Activated CD4-positive, alpha-beta T cell treated with anti-CD3 and anti-CD28 coated beads, Interleukin-2, Interleukin-6, amounts not matched to agents 100 ng/mL and 50 ng/mL, durations not matched to agents 16 hours and 8 hours (primary cell): ENCODE results near the gene FHAD1.
A peak's percentile ranks its signal among the peaks of the same experiment; 100 is the strongest.

Experiments used
- DNase-seq: peaks from one replicate; pipeline ENCODE4 v3.0.0-alpha.2; 2020

The FHAD1 gene

DNA sequence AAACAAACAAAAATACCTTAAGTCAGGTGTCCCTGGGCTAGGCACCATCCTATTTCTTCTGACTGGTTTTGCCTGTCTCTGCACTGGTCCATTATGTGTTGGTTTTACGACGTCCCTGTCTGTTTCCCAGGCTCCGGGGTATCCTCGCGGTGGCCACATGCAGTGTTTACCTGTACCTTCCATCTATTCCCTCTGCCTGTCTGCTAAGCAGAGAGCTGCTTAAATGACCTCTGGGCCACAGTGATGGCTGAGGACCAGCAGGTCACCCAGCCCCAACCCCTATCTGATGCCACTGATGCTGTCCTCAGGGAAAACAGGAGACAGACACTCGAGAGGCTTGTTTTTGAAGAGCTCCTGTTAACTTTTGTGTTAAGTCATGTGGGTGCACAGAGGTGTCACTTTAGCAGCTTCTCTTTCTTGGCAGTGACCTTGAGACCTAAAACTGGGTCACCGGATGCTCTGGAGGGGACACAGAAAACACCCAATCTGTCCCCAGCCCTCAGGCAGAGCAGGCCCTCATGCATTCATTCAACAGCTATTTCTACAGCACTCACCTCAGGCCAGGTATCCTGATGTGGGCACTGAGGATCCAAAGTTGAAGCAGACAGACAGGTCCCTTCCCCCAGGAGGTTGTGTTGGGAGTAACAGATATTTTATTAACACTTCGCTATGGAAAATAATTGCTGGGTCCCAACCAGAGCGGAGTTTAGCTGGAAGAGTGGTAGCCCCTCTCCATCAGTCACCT is 158.3 kb downstream of the FHAD1 start:
- DNase-seq = no peak

DNA sequence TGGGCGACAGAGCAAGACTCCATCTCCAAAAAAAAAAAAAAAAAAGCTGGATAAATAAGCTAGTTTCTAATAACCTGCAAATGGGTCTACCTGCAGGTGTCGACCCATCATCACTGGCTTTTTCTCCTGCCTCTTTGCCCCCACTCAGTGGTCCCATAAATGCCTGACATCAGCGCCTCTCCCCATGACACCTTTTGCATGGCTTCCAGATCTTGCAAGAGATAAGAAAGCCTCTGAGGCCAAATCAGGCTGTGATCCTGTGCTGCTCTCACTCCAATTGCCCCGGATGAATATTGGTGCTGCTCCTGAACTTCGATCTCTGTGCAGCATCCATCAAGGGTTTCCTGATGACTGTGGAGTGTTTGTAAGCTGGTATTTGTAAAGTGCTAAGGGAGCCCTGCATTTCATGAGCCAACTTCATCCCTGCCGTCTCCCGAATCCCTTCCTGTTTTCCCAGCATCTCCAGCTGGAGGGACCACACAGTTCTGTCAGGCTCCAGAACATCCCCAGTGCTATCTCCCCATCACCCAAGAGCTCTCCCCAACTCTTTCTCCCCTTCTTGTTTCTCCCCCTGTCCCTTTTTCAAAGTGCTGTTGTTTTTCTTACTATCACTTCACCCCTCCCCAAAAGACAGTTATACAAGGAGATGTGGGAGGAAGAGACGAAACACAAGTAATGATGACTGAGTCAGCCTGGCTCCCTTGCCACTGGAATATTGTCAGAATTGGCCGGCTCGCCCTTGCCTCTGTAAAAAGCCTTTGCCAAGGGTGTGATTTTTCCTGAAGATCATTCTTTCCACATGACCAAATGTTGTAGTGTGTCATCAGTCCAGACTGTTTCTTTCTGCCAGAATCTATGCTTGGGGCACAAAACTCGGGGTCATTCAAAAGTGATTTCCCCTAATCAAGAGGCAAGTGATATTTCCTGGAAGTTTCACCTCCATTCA is 159.9 kb downstream of the FHAD1 start:
- no peak for DNase-seq

DNA sequence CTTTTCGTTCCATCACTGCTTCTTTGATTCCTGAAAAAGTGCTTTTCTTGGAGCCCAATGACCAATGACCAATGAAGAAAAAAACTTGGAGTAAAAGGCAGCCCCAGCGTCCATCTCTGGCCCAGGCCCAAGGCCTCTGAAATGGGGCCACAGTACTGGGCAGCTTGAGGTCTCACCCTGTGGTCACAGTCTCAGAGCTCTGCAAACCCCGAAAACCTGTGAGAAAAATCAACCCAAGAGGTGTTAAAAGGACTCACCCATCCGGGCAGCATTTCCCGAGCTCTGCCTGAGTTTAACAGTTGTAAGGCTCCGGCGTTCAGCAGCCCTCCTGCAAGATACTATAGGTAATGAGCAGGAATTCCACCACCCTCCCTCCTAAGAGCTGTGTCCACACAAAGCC is 160.6 kb downstream of the FHAD1 start:
- DNase-seq = no peak

DNA sequence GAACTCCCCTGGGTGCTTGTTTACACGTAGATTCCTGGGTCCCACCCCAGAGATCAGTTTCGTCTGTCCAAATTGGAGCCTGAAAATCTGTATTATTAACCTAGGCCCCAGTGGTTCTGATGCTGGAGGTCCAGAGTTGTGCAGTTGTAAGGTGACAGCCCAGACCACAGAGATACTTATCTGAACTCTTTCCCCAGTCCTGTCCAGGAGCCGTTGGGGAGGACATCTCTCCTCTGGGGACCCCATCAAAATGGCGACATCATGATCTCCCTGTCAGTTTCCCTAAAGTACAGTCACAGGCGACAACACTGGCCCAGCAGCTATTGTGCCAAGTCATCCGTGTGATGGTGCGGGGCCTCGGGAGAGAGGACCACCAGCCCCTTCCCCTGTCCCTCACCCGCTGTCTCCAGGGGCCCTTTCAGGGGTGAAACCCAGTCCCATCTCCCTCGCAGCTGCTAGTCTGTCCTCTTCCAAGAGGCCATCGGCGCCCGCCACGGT is 161.9 kb downstream of the FHAD1 start:
- DNase-seq = no peak

DNA sequence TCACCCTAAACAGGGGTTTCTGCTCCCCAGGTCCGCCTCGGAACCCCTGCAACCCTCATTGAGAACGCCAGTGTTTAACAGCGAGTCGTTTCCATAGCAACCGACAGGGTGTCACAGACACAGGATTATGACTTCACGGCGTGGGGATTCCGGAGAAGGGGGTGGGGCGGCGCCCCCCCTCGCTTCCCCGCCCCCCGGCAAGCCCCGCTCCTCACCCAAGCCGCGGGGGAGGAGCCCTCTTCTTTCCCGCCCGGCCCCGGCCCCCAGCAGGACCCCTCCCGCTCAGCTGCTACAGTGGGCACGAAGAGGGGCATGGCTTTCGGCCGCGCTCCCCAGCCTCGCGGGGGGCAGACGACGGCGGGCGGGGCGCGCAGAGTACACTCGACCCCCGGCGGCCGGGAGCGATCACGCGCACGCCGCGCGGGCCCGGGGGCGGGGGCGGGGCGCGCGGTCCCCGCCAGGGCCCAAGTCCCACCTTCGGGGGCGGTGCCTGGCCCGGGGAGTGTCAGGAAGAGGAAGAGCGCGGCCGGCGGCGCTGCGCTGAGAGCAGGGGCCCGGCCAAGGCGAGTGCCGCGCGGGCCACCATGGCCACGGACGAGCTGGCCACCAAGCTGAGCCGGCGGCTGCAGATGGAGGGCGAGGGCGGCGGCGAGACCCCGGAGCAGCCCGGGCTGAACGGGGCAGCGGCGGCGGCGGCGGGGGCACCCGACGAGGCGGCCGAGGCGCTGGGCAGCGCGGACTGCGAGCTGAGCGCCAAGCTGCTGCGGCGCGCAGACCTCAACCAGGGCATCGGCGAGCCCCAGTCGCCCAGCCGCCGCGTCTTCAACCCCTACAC is 162.6 kb downstream of the FHAD1 start, which contains the start of gene EFHD2:
TSS of gene EFHD2 (plus strand) at position 501 of the 835 bp plus-strand sequence. CDS start at position 585, 84 bp downstream.
- peak; percentile 90 for DNase-seq

DNA sequence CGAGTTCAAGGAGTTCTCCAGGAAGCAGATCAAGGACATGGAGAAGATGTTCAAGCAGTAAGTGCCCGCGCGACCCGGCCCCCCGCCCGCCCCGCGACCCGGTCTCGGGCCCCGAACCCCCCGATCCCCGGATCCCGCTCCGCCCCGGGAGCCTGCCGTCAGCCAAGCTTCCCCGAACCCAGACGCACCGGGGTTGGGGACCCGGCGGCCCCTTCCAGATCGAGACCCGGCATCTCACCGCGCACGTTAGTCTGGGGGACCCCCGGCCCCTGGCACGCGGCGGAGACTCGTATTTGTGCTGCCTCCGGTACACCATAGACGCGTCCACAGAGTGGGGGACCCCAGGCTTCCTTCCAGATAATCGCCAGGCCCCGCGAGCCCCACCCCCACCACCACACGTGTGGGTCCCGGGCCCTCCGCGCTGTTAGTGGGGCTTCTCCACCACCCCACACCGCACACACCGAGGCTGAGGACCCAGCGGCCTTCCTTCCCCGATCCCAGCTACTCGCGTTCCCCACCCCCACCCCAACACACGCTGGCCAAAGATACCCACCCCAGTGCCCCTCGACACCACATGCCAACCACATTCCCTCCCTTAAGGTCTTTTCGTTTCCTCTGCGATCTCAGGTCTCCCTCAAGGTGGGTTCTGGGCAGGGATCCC is 163.3 kb downstream of the FHAD1 start:
- peak; percentile 18 for DNase-seq

DNA sequence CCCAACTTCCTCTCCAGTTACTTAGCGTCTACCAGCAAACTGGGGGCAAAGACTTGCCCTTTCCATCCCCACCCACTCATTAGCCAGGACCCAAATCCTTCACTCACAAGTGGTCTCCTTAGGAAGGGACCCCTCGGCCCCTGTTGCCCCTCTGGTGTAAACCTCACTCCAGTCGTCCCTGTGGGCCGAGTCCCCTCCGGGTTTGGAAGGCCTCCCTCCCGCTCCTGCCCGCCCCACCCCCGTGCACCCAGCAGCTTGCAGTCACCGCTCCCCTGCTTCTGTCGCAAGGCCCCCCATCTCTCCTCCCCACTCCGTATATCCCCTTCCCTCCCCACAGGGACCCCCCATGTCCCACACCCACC is 163.8 kb downstream of the FHAD1 start:
- DNase-seq = no peak

DNA sequence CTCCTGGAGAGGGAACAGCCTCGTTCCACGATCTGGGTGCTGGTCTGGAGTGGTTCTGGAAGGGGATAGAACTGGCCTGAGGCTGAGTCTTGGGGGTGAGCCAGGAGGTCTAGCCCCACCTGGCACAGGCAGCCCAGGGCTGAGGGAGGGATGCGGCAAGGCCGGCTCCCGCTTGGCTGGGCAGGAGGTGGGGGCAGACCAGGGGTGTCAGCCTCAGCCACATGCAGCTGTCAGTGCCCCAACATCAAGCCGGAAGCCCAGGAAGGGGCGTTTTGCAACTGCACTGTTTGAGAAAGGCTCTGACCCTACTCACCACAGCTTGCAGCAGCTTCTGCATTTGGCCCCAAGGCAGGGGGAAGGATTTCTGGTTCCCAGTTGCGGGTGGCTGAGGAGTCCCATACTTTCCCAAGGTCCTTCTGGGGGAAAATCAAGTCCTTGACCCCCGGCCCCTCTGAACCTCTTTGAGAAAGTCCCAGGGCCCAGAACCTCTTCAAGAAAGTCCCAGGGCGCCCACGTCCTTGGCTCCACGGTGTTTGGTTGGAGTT is 164.6 kb downstream of the FHAD1 start:
- peak; percentile 77 for DNase-seq

DNA sequence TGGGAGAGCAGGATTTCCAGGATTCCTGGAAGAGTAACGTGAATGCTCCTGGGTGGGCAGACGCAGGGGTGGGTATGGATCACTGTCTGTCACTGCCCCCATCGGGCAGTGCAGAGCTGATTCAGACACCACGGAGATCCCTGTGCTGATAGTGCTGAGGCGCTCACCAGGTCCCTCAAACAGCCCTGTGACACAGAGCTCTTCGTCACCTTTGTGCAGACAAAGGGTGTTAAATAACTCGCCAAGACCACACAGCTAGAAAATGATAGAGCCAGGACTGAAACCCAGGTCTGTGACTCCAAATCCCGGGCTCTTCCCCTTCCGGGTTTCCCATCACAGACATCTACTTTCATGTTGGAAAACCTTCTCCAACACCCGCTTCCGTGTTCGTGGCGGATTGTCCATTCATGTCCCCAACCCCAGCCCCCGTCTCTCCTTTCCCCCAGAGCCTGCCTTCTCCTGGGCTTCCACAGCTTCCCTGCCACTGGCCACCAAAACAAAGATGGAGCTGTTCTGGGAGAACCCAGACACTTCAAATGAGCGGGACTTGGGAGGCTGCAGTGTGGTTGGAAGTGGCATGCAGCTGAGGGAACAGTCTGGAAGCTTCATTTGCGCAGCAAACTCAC is 165.3 kb downstream of the FHAD1 start:
- DNase-seq = peak; percentile 68

DNA sequence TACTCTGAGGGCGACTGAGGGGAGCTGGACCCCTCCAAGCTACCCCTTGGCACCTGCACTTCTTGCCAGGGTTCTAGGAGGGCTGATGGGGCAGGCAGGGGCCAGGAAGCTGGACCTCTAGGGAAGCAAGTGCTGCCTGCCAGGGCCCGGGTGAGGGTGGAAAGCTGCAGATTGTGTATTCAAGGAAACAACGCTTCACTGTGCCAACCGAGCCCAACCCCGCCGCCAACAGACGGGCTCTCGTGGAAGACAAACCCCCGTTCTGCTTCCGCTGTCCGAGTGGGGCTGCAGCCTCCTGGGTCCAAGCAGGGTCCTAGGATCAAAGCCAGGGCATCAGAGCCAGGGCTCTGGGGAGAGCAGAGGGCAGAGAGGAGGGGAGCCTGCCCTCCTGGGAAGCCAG is 165.8 kb downstream of the FHAD1 start:
- no peak for DNase-seq

DNA sequence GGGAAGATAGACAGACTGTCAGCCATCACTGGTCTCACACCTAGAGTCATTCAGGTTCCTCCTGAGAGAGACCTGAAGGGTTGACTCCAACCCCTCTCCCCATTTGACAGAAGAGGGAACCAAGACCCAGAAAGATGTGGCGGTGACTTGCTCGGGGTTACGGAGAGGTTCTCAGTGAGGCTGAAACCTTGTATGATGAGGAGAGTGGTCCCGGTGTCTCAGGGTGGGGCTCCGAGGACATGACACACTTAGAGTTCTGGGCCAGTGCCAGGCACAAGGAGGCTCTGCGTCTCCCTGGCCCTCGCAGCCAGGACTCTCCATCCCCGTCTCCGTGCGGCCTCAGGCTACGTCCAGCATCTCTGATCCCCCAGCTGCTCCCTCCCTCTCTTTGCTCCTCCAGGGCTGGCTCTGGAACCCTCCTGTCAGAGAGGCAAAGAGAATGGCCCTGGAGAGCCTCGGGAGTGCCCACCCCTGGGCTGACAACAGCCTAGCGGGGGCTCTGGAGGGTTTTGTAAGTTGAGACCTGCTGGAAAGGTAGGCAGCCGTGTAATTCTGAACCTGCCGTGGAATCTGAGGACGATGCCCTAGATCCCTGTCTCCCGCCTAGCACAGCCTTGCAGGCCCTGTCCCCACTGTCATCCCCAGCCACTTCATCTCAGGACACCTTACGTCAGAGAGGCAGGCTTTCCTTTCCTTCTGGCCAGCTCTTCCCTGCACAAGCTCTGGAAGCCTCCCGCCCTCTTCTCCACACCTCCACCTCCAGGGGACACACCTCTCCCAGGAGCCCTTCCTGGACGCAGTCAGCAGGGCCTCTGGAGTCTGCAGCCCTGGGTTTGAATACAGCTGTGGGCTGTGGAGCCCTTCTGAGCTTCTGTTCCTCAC is 166.8 kb downstream of the FHAD1 start:
- DNase-seq = no peak

DNA sequence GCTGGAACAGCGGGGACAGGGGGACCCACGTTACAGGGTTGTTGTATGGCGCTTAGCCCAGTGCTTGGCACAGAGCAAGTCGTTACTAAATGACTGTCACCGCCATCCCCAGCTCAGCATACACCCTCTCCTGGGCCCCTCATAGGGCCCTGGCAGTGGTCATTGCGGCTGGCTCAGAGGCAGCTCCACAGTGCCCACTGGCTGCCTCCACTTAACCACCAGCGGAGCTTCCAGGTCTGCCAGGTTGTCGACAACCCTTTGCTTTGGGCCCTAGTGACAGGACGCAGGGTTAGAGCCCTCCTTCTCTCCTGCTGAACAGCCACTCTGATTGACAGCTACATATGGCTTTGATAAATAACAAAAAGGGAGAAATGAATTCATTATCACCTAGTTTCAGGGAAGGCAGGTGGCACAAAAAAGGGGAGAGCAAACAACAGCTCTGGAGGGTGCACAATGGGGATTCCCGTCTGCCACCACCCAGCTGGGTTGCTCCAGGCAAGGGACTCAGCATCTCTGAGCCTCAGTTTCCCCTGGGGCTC is 167.5 kb downstream of the FHAD1 start:
- no peak for DNase-seq

DNA sequence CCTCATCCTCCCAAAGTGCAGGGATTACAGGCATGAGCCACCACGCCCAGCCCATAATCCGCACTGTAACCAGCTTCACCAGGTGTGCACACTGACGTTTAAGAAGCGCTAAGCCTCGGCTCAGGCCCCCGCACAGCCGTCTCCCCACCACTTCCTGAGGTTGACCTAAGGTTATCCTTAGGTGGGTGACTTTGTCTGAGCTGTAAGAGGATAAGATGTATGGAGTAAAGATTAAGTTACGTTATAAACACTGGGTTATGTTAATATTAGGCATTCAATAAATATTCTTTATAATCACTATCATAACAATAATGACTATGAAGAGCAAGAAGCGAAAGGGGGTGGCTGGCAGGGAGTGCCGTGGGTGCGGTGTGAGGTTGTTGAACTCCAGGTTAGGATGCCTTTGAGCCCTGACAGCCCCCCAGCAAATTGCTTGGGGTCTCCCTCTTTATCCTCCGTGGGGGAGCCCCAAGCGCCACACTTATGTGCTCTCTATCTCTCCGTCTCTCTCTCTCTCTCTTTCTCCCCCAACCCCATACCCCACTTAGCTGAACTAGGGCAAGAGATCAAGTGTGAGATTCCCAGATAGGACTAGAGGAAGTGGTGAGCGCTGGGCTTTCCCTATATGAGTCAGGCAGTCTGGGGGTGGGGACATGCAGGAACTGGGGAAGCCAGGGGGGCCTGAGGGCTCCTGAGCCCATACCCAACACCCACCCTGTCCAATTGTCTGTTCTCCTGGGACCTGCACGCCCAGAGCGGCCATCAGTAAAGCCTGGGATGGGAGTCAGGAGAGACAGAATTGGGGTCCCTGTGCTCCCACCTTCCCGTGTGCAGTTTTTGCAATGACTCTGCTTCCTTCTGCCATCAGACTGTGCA is 170.3 kb downstream of the FHAD1 start:
- peak; percentile 78 for DNase-seq

DNA sequence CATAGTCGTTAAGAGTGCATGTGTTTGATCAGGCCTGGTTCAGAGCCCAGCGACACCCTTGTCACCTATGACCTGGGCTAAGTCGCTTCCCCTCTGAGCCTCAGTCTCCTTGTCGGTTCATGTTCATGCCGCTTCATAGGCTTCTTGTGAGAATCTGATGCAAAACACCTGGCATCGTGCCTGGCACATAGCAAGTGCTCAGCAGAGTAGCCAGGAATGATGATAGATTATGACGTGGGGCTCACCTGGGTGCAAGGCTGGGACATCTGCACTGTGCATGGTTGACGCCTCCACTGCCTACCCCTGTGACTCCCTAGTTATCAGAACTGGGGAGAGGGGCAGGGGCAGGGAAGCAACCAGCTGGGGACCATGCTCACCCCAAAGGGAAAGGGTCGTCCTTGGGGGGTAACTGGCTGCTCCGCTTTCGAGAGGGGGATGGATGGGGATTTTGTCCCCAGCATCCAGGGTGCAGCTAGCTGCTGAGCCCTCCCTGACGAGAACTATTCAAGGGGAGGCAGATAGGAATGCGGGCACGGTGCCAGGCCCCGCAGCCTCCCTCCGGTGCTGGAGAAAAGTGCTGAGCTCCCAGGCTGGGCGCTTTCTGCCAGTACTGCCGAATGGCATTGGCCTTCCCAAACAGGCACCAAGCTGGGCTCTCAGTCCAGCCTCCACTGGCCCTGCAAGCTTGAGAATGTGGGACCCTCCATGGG is 171.9 kb downstream of the FHAD1 start:
- no peak for DNase-seq

DNA sequence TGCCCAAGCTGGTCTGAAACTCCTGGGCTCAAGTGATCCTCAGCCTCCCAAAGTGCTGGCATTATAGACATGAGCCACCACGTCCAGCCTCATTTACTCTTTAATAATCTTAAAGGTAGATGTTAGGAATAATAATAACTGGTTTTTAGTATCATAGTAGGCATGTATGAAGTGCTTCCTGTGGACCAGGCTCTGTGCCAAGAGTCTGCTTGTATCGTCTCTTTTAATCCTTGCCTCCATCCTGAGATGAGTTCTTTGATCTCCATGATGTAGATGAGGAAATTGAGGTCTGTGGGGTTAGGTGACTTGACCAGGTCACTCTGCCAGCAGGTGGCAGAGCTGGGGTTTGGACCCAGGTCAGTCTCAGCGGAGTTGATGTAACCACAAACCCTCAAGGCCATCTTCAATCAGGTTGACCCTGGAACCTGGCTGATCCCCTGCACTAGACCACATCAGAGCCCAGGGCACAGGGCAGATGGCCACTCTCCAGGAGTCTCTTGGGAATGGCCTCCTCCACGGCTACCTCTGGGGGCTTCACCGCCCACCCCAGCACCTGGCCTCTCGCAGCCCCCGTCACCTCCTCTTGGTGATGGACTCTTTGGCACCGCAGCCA is 173.9 kb downstream of the FHAD1 start:
- DNase-seq = no peak

DNA sequence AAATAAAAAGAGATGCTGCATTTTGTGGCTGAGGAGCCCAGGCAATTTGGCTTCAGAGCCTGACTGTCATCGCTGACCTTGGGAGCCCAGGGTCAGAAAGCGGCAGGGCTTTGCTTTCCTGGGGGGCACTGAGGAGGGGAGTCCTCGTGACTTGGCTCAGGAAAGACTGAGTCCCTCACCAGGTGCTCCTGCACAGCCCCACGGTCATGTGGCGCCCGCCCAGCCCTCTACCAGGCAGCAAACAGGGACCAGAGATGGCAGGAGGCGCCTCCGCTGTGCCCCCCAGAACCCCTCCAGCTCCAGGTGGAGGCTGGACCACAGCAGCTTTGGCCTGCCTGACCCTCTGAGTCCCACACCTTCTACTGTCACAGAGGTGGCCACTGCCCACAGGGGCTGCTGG is 175.8 kb downstream of the FHAD1 start:
- DNase-seq = no peak

DNA sequence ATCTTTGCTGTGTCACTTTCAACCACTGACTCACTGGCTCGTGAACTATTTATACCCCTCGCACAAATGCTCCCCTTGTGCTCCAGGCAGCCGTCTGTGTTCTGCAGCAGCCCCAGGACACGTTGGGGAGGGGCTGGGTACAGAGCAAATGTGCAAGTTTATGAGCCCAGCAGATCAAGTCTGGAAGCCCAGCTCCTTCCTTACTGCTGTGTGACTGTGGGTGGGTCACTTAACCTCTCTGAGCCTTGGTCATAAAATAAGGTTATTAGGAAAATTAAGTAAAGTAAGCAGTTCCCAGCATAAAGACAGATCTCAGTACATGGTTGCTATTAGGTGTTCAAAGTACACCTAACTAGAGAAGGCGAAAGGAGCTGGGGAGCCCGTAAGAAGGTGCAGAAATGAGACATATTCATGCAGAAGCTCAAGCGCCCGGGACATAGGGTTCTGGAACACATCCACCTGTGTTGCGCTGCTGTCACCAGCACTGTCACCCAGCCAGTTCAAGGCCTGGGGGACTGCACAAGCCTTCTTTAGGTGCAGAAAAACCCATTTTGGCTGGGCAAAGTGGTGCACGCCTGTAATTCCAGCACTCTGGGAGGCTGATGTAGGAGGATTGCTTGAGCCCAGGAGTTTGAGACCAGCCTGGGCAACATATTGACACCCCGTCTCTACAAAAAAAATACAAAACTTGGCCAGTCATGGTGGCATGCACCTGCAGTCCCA is 176.5 kb downstream of the FHAD1 start:
- DNase-seq = no peak
